Dendritic cell treated with granulocyte-macrophage colony-stimulating factor and Interleukin-4, amounts not matched to agents 40 ng/mL and 50 ng/mL, for 4 days (primary cell): Measurements from ENCODE around the gene FAM210A.
A peak's percentile ranks its signal among the peaks of the same experiment; 100 is the strongest.

Experiments
- H3K27ac Mint-ChIP-seq: one replicate; pipeline ENCODE4 v1.8.0; 2022; ENCODE audit warnings: mild to moderate bottlenecking, mixed read lengths
- H3K27me3 Mint-ChIP-seq: one replicate; pipeline ENCODE4 v1.8.0; 2022; ENCODE audit warnings: mild to moderate bottlenecking, mixed read lengths
- H3K36me3 Mint-ChIP-seq: one replicate; pipeline ENCODE4 v1.8.0; 2022; ENCODE audit warnings: low read depth, mixed read lengths
- H3K4me1 Mint-ChIP-seq: one replicate; pipeline ENCODE4 v1.8.0; 2022; ENCODE audit warnings: low read depth, mixed read lengths
- H3K4me3 Mint-ChIP-seq: one replicate; pipeline ENCODE4 v1.8.0; 2022; ENCODE audit warnings: mild to moderate bottlenecking, moderate library complexity, mixed read lengths
- H3K9me3 Mint-ChIP-seq: one replicate; pipeline ENCODE4 v1.8.0; 2022; ENCODE audit warnings: mixed read lengths
- intact Hi-C: fragments of 100-400 bp; cut with micrococcal nuclease; formaldehyde crosslinking; loops from one replicate; pipeline ENCODE4 v1.15.0; 2022

The FAM210A gene

GRCh38 chr18:13649397-13650390, 76.7 kb downstream of the FAM210A start:
- H3K9me3 Mint-ChIP-seq = no peaks in the 10 kb centered on the region
- peaks cover 4% of the 10 kb centered on the region for H3K27me3 Mint-ChIP-seq
- H3K36me3 Mint-ChIP-seq = peaks cover 32% of the 10 kb centered on the region
- intact Hi-C loops = no loop called here
- no peak overlapping the region for H3K4me3 Mint-ChIP-seq
- H3K4me1 Mint-ChIP-seq = no peaks in the 10 kb centered on the region
- no peak overlapping the region for H3K27ac Mint-ChIP-seq

GRCh38 chr18:13647761-13648160, 78.6 kb downstream of the FAM210A start:
- no peak overlapping the region for H3K27ac Mint-ChIP-seq
- no peaks in the 10 kb centered on the region for H3K4me1 Mint-ChIP-seq
- peaks cover 40% of the 10 kb centered on the region for H3K36me3 Mint-ChIP-seq
- H3K27me3 Mint-ChIP-seq = peaks cover 3% of the 10 kb centered on the region
- H3K4me3 Mint-ChIP-seq = no peak overlapping the region
- intact Hi-C loops = no loop called here
- no peaks in the 10 kb centered on the region for H3K9me3 Mint-ChIP-seq

GRCh38 chr18:13646633-13647032, 79.7 kb downstream of the FAM210A start:
- Mint-ChIP-seq H3K9me3 (no peaks in the 10 kb centered on the region), H3K27ac (no peak overlapping the region), H3K36me3 (peaks cover 47% of the 10 kb centered on the region), H3K4me3 (no peak overlapping the region), H3K4me1 (peaks cover 6% of the 10 kb centered on the region), H3K27me3 (peaks cover 13% of the 10 kb centered on the region)
- intact Hi-C loops = no loop called here

- no peak overlapping the region for H3K27ac Mint-ChIP-seq
- H3K9me3 Mint-ChIP-seq = no peaks in the 10 kb centered on the region
- H3K27me3 Mint-ChIP-seq = peaks cover 26% of the 10 kb centered on the region
- no peak overlapping the region for H3K4me3 Mint-ChIP-seq
- H3K36me3 Mint-ChIP-seq = peaks cover 52% of the 10 kb centered on the region
- intact Hi-C loops = no loop called here
- H3K4me1 Mint-ChIP-seq = peaks cover 21% of the 10 kb centered on the region
Measured at GRCh38 chr18:13645093-13645492, 81.3 kb downstream of the FAM210A start.

GRCh38 chr18:13643261-13643751, 83.1 kb downstream of the FAM210A start:
- Mint-ChIP-seq H3K27ac (no peak overlapping the region), H3K4me1 (peaks cover 21% of the 10 kb centered on the region), H3K27me3 (peaks cover 35% of the 10 kb centered on the region), H3K4me3 (no peak overlapping the region), H3K9me3 (no peaks in the 10 kb centered on the region), H3K36me3 (peaks cover 54% of the 10 kb centered on the region)
- intact Hi-C loops = no loop called here

GRCh38 chr18:13642440-13642827, 83.9 kb downstream of the FAM210A start:
- peaks cover 35% of the 10 kb centered on the region for H3K27me3 Mint-ChIP-seq
- no peak overlapping the region for H3K27ac Mint-ChIP-seq
- H3K36me3 Mint-ChIP-seq = peaks cover 49% of the 10 kb centered on the region
- peaks cover 21% of the 10 kb centered on the region for H3K4me1 Mint-ChIP-seq
- no peak overlapping the region for H3K4me3 Mint-ChIP-seq
- intact Hi-C loops = no loop called here
- no peaks in the 10 kb centered on the region for H3K9me3 Mint-ChIP-seq

- Mint-ChIP-seq H3K36me3 (peaks cover 44% of the 10 kb centered on the region), H3K27ac (no peak overlapping the region), H3K27me3 (peaks cover 35% of the 10 kb centered on the region), H3K4me3 (peak overlapping the region; percentile 51), H3K9me3 (no peaks in the 10 kb centered on the region), H3K4me1 (peaks cover 21% of the 10 kb centered on the region)
- intact Hi-C loops = no loop called here
Measured at GRCh38 chr18:13641551-13642439, 84.6 kb downstream of the FAM210A start.

- Mint-ChIP-seq H3K36me3 (peaks cover 29% of the 10 kb centered on the region), H3K27ac (no peak overlapping the region), H3K27me3 (peaks cover 35% of the 10 kb centered on the region), H3K9me3 (no peaks in the 10 kb centered on the region), H3K4me1 (peaks cover 21% of the 10 kb centered on the region), H3K4me3 (no peak overlapping the region)
- intact Hi-C loops = no loop called here
Measured at GRCh38 chr18:13640266-13640860, 86.0 kb downstream of the FAM210A start.

- H3K27ac Mint-ChIP-seq = no peak overlapping the region
- H3K9me3 Mint-ChIP-seq = no peaks in the 10 kb centered on the region
- H3K27me3 Mint-ChIP-seq = peaks cover 35% of the 10 kb centered on the region
- peaks cover 19% of the 10 kb centered on the region for H3K36me3 Mint-ChIP-seq
- intact Hi-C loops = no loop called here
- H3K4me1 Mint-ChIP-seq = peaks cover 21% of the 10 kb centered on the region
- H3K4me3 Mint-ChIP-seq = no peak overlapping the region
Measured at GRCh38 chr18:13638719-13639595, 87.4 kb downstream of the FAM210A start.

GRCh38 chr18:13635046-13635445, 91.3 kb downstream of the FAM210A start:
- intact Hi-C loops = no loop called here
- H3K27ac Mint-ChIP-seq = no peak overlapping the region
- H3K36me3 Mint-ChIP-seq = peaks cover 15% of the 10 kb centered on the region
- peaks cover 8% of the 10 kb centered on the region for H3K9me3 Mint-ChIP-seq
- H3K4me1 Mint-ChIP-seq = peaks cover 4% of the 10 kb centered on the region
- peaks cover 8% of the 10 kb centered on the region for H3K27me3 Mint-ChIP-seq
- no peak overlapping the region for H3K4me3 Mint-ChIP-seq

GRCh38 chr18:13633700-13634099, 92.7 kb downstream of the FAM210A start:
- peaks cover 14% of the 10 kb centered on the region for H3K36me3 Mint-ChIP-seq
- no peak overlapping the region for H3K4me3 Mint-ChIP-seq
- no peak overlapping the region for H3K27ac Mint-ChIP-seq
- H3K4me1 Mint-ChIP-seq = peaks cover 15% of the 10 kb centered on the region
- intact Hi-C loops = no loop called here
- H3K9me3 Mint-ChIP-seq = peaks cover 8% of the 10 kb centered on the region
- H3K27me3 Mint-ChIP-seq = no peaks in the 10 kb centered on the region

GRCh38 chr18:13630716-13631268, 95.6 kb downstream of the FAM210A start:
- Mint-ChIP-seq H3K4me1 (peaks cover 42% of the 10 kb centered on the region), H3K9me3 (peaks cover 8% of the 10 kb centered on the region), H3K27me3 (no peaks in the 10 kb centered on the region), H3K4me3 (no peak overlapping the region), H3K27ac (no peak overlapping the region), H3K36me3 (peaks cover 37% of the 10 kb centered on the region)
- intact Hi-C loops = loop anchor here (1.0 kb wide), 1 partner anchor 72 kb away; no protein-coding TSS in a partner anchor
